Measurements from ENCODE around the gene NCEH1.

DNA sequence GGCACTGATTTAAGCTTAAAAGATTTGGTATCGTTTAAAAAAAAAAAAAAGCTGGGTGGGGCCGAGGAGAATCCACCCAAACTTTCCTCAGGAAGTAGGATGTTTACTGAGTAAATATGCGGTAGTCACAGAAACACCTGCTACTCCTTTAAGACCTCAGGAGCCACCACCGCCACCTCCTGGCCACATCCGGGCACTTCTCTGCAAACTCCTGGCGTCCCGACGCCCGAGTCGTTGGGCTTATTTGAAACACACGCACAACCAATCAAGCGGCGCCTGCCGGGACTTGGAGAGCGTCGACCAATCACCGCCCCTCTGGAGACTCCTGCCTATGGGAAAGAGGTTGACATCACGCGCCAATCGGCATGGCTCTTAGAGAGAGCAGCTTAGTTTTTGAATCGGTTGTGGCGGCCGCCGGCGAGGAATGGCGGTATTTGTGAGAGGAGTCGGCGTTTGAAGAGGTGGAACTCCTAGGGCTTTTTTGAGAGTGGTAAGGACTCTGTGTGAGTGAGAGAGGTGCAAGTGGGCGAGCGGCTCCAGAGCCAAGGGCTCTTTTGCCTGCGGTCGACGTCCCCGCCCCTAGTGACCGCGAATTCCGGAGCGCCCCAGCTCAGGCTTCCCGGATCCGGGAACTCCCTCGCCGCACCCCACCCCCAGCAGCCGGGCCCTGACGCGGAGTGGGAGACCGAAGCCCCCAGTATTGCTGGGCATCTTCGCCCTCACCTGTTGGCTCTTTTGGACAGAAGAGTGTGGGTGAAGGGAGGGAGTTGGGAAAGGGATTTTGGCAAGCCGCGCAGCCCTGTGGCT lies 39.7 kb upstream of the NCEH1 start, which contains the start of gene ECT2:
- TF ChIP-seq, protein P1, sequence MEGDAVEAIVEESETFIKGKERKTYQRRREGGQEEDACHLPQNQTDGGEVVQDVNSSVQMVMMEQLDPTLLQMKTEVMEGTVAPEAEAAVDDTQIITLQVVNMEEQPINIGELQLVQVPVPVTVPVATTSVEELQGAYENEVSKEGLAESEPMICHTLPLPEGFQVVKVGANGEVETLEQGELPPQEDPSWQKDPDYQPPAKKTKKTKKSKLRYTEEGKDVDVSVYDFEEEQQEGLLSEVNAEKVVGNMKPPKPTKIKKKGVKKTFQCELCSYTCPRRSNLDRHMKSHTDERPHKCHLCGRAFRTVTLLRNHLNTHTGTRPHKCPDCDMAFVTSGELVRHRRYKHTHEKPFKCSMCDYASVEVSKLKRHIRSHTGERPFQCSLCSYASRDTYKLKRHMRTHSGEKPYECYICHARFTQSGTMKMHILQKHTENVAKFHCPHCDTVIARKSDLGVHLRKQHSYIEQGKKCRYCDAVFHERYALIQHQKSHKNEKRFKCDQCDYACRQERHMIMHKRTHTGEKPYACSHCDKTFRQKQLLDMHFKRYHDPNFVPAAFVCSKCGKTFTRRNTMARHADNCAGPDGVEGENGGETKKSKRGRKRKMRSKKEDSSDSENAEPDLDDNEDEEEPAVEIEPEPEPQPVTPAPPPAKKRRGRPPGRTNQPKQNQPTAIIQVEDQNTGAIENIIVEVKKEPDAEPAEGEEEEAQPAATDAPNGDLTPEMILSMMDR (IDR thresholded peaks at IDR 0.05; ENCODE audit: low read depth, low read length, poor library complexity, severe bottlenecking): peak; percentile 65
- TF ChIP-seq EZH2phosphoT487 (IDR thresholded peaks at IDR 0.05; ENCODE audit: borderline replicate concordance, low read length): no peak

Measured in DOHH2 (cell line).